Measurements from ENCODE around the gene PPP4R1. TPM values are rescaled to one million over a fixed set of nuclear protein-coding genes. Genes with fewer than 3 reads are reported as not detected.
A peak's percentile ranks its signal among the peaks of the same experiment; 100 is the strongest.
"Not testable (repeated sequence)": the region's sequence is repeated elsewhere in the genome, so short reads cannot be mapped to it uniquely, and the experiment has no call there.

PPP4R1 gene
- total and polyA plus RNA-seq, 12 donors: 22.8 to 104 (median 58.0) TPM

GRCh38 chr18:9608298-9608697 lies 6.1 kb downstream of the PPP4R1 start:
- no peak overlapping the region for H3K4me3 ChIP-seq
- peak overlapping the region in 1 of 5 donors; percentile 18 for H3K27ac ChIP-seq
- no peak for DNase-seq
- H3K36me3 ChIP-seq (replicated peaks in 1 of 2): no peaks in the 10 kb centered on the region
- intact Hi-C loops (cut with DNase I): no loop called here
- H3K9me3 ChIP-seq (replicated peaks in 1 of 3): no peaks in the 10 kb centered on the region
- TF ChIP-seq CTCF (IDR thresholded peaks at IDR 0.05) (no peak), POLR2A (IDR thresholded peaks at IDR 0.05) (no peak)
- H3K4me1 ChIP-seq (replicated peaks in 1 of 2): peaks cover 7 to 37% of the 10 kb centered on the region in 2 donors
- no peaks in the 10 kb centered on the region for H3K27me3 ChIP-seq

- WGBS, 4 donors: 94 to 97% (median 96%) methylated on average over 5 of the region's 5 CpGs
- H3K9me3 ChIP-seq (replicated peaks in 1 of 3); intact Hi-C loops (cut with DNase I); DNase-seq; H3K27me3 ChIP-seq; H3K27ac ChIP-seq; H3K4me3 ChIP-seq; H3K36me3 ChIP-seq (replicated peaks in 1 of 2): not testable (repeated sequence)
- H3K4me1 ChIP-seq (replicated peaks in 1 of 2): peaks cover 0 to 26% of the 10 kb centered on the region in 2 donors
These were observed 7.2 kb downstream of the PPP4R1 start for GRCh38 chr18:9607111-9607510.

GRCh38 chr18:9606039-9606438 lies 8.3 kb downstream of the PPP4R1 start:
- intact Hi-C loops (cut with DNase I): no loop called here
- TF ChIP-seq POLR2A (IDR thresholded peaks at IDR 0.05) (no peak), CTCF (IDR thresholded peaks at IDR 0.05) (no peak)
- WGBS, 4 donors: 68 to 74% (median 73%) methylated on average over 3 of the region's 3 CpGs
- H3K27me3 ChIP-seq: no peaks in the 10 kb centered on the region
- H3K27ac ChIP-seq: no peak overlapping the region
- no peak overlapping the region for H3K4me3 ChIP-seq
- H3K9me3 ChIP-seq (replicated peaks in 1 of 3): no peaks in the 10 kb centered on the region
- DNase-seq: peak in 1 of 7 donors; percentile 15
- no peaks in the 10 kb centered on the region for H3K36me3 ChIP-seq (replicated peaks in 1 of 2)
- peaks cover 0 to 21% of the 10 kb centered on the region in 2 donors for H3K4me1 ChIP-seq (replicated peaks in 1 of 2)

- TF ChIP-seq CTCF (IDR thresholded peaks at IDR 0.05): no peak
- no peak for TF ChIP-seq POLR2A (IDR thresholded peaks at IDR 0.05)
- 90 to 97% (median 93%) methylated on average over 2 of the region's 2 CpGs for WGBS, 4 donors
- peaks cover 0 to 9% (median 0%) of the 10 kb centered on the region in 3 donors for H3K9me3 ChIP-seq (replicated peaks in 1 of 3)
- no peak overlapping the region for H3K4me3 ChIP-seq
- H3K27ac ChIP-seq: no peak overlapping the region
- peaks cover 0 to 14% of the 10 kb centered on the region in 2 donors for H3K4me1 ChIP-seq (replicated peaks in 1 of 2)
- intact Hi-C loops (cut with DNase I): no loop called here
- no peaks in the 10 kb centered on the region for H3K27me3 ChIP-seq
- no peaks in the 10 kb centered on the region for H3K36me3 ChIP-seq (replicated peaks in 1 of 2)
- DNase-seq: no peak
These were observed 10.0 kb downstream of the PPP4R1 start for GRCh38 chr18:9604348-9604747.

GRCh38 chr18:9599328-9599727 lies 15.0 kb downstream of the PPP4R1 start:
- no peak for TF ChIP-seq CTCF (IDR thresholded peaks at IDR 0.05)
- TF ChIP-seq POLR2A (IDR thresholded peaks at IDR 0.05): no peak
- intact Hi-C loops (cut with DNase I): no loop called here

More at GRCh38 chr18:9599328-9599727, 15.0 kb downstream of the PPP4R1 start:
- no peak overlapping the region for H3K4me3 ChIP-seq
- no peaks in the 10 kb centered on the region for H3K27me3 ChIP-seq
- no peak for DNase-seq
- peaks cover 10 to 21% of the 10 kb centered on the region in 2 donors for H3K4me1 ChIP-seq (replicated peaks in 1 of 2)
- H3K27ac ChIP-seq: no peak overlapping the region
- H3K9me3 ChIP-seq (replicated peaks in 1 of 3): peaks cover 0 to 9% (median 0%) of the 10 kb centered on the region in 3 donors
- H3K36me3 ChIP-seq (replicated peaks in 1 of 2): no peaks in the 10 kb centered on the region
